KMS-11 (cell line): ENCODE data around the gene CHADL.

Experiments used
- H2AFZ ChIP-seq: fragments of 200-600 bp; sonication (generic); 2 replicates; pipeline ENCODE4 v1.6.1; 2016; ENCODE audit warnings: antibody characterized with exemption, mixed run types, low read depth
- H3K27ac ChIP-seq: fragments of 200-600 bp; sonication (generic); 2 replicates; pipeline ENCODE4 v1.6.1; 2016; ENCODE audit warnings: mild to moderate bottlenecking, mixed run types
- H3K27me3 ChIP-seq: fragments of 200-600 bp; sonication (generic); 2 replicates; pipeline ENCODE4 v1.6.1; 2017; ENCODE audit warnings: mild to moderate bottlenecking, low read depth, mixed run types, moderate library complexity; ENCODE audit not compliant: insufficient read depth
- H3K36me3 ChIP-seq: fragments of 200-600 bp; sonication (generic); 2 replicates; pipeline ENCODE4 v1.6.1; 2017; ENCODE audit warnings: mild to moderate bottlenecking, mixed run types; ENCODE audit not compliant: insufficient read depth
- H3K4me1 ChIP-seq: fragments of 200-600 bp; sonication (generic); 2 replicates; pipeline ENCODE4 v1.6.1; 2016; ENCODE audit warnings: mild to moderate bottlenecking, low read depth, mixed run types; ENCODE audit not compliant: poor library complexity, severe bottlenecking
- H3K4me2 ChIP-seq: fragments of 200-600 bp; sonication (generic); 2 replicates; pipeline ENCODE4 v1.7.0; 2016; ENCODE audit warnings: mild to moderate bottlenecking, mixed run types
- H3K4me3 ChIP-seq: fragments of 200-600 bp; sonication (generic); IDR thresholded peaks from 2 replicates; pipeline ENCODE4 v1.6.1; 2017; ENCODE audit warnings: low read depth, low read length, mixed read lengths; ENCODE audit not compliant: insufficient read depth
- H3K79me2 ChIP-seq: fragments of 200-600 bp; sonication (generic); 2 replicates; pipeline ENCODE4 v1.6.1; 2016; ENCODE audit warnings: low read depth, mixed run types; ENCODE audit not compliant: insufficient read depth
- H3K9ac ChIP-seq: fragments of 200-600 bp; sonication (generic); 2 replicates; pipeline ENCODE4 v1.6.1; 2016; ENCODE audit warnings: mild to moderate bottlenecking, mixed run types
- H4K20me1 ChIP-seq: fragments of 200-600 bp; sonication (generic); 2 replicates; pipeline ENCODE4 v1.6.1; 2016; ENCODE audit warnings: mild to moderate bottlenecking, mixed run types; ENCODE audit not compliant: insufficient read depth
- TF ChIP-seq, protein P1 (sequence below): fragments of 200-600 bp; sonication (generic); conservative IDR thresholded peaks from 2 replicates; pipeline ENCODE4 v1.6.1; 2017; ENCODE audit warnings: low read depth, mild to moderate bottlenecking, antibody characterized with exemption, low read length, moderate library complexity, mixed read lengths

CHADL gene, protein sequence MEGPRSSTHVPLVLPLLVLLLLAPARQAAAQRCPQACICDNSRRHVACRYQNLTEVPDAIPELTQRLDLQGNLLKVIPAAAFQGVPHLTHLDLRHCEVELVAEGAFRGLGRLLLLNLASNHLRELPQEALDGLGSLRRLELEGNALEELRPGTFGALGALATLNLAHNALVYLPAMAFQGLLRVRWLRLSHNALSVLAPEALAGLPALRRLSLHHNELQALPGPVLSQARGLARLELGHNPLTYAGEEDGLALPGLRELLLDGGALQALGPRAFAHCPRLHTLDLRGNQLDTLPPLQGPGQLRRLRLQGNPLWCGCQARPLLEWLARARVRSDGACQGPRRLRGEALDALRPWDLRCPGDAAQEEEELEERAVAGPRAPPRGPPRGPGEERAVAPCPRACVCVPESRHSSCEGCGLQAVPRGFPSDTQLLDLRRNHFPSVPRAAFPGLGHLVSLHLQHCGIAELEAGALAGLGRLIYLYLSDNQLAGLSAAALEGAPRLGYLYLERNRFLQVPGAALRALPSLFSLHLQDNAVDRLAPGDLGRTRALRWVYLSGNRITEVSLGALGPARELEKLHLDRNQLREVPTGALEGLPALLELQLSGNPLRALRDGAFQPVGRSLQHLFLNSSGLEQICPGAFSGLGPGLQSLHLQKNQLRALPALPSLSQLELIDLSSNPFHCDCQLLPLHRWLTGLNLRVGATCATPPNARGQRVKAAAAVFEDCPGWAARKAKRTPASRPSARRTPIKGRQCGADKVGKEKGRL

DNA sequence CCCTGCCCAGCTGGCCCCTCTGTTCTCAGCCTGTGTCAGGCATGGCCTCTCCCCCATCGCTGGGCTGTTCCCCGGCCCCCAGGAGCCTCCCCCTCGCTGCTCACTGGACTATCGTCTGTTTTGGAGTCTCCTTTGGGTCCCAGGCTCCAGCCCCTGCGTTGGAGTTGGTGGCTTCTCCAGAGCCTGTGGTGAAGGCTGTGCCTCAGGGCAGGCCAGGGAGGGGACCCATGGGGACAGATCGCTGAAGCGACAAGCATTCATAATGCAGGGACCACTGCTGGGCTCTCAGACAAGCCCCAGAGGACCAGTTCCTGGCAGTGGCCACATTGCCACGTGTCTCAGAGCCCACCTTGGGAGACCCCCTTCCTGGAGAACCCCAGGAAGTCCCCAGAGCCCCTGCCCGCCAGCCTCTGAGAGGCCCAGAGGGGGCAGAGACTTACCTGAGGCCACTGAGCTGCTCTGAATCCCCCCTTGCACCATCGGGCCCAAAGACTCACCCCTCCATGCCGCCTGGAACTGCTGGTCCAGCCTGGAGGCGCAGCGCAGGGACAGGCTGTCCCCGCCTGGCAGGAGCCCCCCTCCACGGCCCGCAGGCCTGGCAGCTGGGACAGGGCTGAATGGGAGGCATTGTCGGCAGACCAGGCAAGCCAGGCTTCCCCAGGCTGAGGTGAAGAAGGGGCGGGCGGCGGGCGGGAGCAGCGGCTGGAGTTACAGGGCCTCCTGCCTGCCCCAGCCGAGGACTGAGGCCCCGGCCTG is at the start of gene CHADL:
TSS of gene CHADL (minus strand) at position 555 of the 756 bp plus-strand sequence. CDS start at position 505, 50 bp downstream.
- no peak within 1 kb of the TSS for H3K4me3 ChIP-seq
- no peak within 1 kb of the TSS for H3K4me2 ChIP-seq
- H3K9ac ChIP-seq, result no peak within 1 kb of the TSS
- TF ChIP-seq, protein P1, sequence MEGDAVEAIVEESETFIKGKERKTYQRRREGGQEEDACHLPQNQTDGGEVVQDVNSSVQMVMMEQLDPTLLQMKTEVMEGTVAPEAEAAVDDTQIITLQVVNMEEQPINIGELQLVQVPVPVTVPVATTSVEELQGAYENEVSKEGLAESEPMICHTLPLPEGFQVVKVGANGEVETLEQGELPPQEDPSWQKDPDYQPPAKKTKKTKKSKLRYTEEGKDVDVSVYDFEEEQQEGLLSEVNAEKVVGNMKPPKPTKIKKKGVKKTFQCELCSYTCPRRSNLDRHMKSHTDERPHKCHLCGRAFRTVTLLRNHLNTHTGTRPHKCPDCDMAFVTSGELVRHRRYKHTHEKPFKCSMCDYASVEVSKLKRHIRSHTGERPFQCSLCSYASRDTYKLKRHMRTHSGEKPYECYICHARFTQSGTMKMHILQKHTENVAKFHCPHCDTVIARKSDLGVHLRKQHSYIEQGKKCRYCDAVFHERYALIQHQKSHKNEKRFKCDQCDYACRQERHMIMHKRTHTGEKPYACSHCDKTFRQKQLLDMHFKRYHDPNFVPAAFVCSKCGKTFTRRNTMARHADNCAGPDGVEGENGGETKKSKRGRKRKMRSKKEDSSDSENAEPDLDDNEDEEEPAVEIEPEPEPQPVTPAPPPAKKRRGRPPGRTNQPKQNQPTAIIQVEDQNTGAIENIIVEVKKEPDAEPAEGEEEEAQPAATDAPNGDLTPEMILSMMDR, result no peak
- H3K36me3 ChIP-seq, result no peaks in the 10 kb centered on the region
- no peak within 1 kb of the TSS for H2AFZ ChIP-seq
- no peak within 1 kb of the TSS for H3K27ac ChIP-seq
- H3K79me2 ChIP-seq, result no peaks in the 10 kb centered on the region
- no peaks in the 10 kb centered on the region for H3K4me1 ChIP-seq
- H4K20me1 ChIP-seq, result no peaks in the 10 kb centered on the region
- H3K27me3 ChIP-seq, result no peaks in the 10 kb centered on the region

DNA sequence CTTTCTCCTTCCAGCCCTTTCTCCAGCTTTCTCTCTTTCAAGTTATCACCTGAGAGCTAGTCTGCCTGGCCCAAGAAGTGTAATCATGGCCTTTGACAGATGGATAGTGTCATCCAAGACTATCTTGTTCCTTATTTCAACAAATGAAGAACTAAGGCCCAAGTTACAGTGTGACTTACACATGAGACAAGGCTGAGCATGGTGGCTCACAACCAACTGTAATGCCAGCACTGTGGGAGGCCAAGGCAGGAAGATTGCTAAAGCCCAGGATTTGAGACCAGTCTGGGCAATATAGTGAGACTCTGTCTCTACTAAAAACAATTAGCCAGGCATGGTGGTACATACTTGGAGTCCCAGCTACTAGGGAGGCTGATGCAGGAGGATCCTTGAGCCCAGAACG is 48.9 kb upstream of the CHADL start:
- H3K36me3 ChIP-seq, result 0 out of 2 replicates have a peak, but pooled peaks cover 2% of the 10 kb centered on the region
- H3K79me2 ChIP-seq, result peaks cover 11% of the 10 kb centered on the region
- TF ChIP-seq, protein P1, result no peak
- H3K9ac ChIP-seq, result no peak overlapping the region
- H4K20me1 ChIP-seq, result no peaks in the 10 kb centered on the region
- H3K4me1 ChIP-seq, result peaks cover 11% of the 10 kb centered on the region
- H2AFZ ChIP-seq, result no peak overlapping the region
- H3K4me3 ChIP-seq, result no peak overlapping the region
- no peaks in the 10 kb centered on the region for H3K27me3 ChIP-seq
- no peak overlapping the region for H3K4me2 ChIP-seq
- no peak overlapping the region for H3K27ac ChIP-seq

DNA sequence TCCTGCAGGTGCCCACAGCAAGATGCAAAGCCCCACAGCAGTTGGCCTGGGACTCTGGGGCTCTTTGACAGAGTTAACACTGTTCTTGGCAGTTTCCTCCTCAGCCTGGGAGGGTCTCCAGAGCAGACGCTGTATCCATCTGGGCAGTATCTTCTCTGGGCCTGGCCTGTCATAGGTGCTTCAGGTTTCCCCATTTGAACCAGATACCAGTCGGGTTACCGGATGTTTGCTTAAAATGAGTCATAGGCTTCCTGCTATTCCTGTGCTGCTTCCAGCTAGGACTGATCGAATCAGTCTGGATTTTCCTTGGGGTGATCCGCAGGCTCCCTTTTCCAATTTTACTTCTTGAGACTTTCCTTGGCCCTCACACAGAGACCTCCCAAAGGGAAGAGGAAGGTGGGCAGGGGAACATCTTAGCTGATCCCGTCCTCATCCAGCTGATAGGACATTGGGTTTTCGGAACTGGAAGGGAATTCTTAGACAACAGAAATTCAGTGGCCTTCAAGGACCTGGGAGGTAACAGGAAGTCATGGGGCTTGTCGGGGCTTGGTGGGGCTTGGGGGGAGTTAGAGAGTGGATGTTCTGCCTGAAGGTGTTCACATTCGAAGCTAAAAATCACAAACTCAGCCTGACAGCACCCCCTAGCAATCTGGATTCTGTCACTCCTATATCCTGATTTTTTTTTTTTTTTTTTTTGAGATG is 47.7 kb upstream of the CHADL start:
- no peak overlapping the region for H3K4me2 ChIP-seq
- no peak overlapping the region for H2AFZ ChIP-seq
- TF ChIP-seq, protein P1, result no peak
- no peaks in the 10 kb centered on the region for H4K20me1 ChIP-seq
- H3K79me2 ChIP-seq, result peaks cover 24% of the 10 kb centered on the region
- H3K4me3 ChIP-seq, result no peak overlapping the region
- no peaks in the 10 kb centered on the region for H3K27me3 ChIP-seq
- H3K27ac ChIP-seq, result no peak overlapping the region
- H3K9ac ChIP-seq, result no peak overlapping the region
- H3K4me1 ChIP-seq, result peaks cover 17% of the 10 kb centered on the region
- 0 out of 2 replicates have a peak, but pooled peaks cover 5% of the 10 kb centered on the region for H3K36me3 ChIP-seq

DNA sequence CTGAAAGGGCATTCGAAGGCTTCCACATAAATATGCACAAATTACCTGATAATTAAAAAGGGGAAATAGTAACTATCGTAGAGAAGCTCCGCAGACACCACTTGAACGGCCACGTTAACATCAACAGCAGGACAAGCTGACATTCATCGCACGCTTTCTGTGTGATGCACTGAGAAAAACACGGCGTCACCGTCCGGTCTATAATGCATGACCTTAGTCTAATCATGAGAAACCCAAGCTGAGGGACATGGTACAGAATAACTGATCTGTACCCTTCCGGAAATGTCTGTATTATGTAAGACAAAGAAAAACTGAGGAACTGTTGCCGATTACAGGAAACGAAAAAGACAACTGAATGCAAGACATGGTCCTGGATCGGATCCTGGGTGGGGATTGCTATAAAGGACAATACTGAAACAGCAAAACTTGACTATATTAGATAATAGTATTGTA is 45.9 kb upstream of the CHADL start:
- Histone ChIP-seq H3K4me3 (peak overlapping the region; percentile 39), H3K9ac (peak overlapping the region; percentile 16; the same call in 1 of the 2 replicates), H3K27ac (peak overlapping the region; percentile 44; the same call in 1 of the 2 replicates), H3K4me2 (peak overlapping the region; percentile 68), H3K36me3 (0 out of 2 replicates have a peak, but pooled peaks cover 9% of the 10 kb centered on the region), H3K4me1 (peaks cover 17% of the 10 kb centered on the region), H3K79me2 (peaks cover 40% of the 10 kb centered on the region), H3K27me3 (no peaks in the 10 kb centered on the region), H4K20me1 (no peaks in the 10 kb centered on the region), H2AFZ (peak overlapping the region; percentile 84)
- TF ChIP-seq, protein P1, result no peak
